Adrenal gland (tissue), 5 donors: ENCODE results near the gene PEA15.

Experiments
- POLR2A ChIP-seq, 2 donors: fragments of 450-650 bp; IDR thresholded peaks; one replicate each; pipeline ENCODE4 v1.6.1; 2017; ENCODE audit warnings: antibody characterized with exemption in 2 of 2, mild to moderate bottlenecking in 2 of 2, moderate library complexity in 1 of 2
- TF ChIP-seq, protein P1 (sequence below), 6 experiments: fragments of 450-650 bp in 4 of 6; fragments of 200-600 bp in 2 of 6; sonication (generic) in 1 of 6; IDR thresholded peaks; 1 replicate in 5 of 6; 2 replicates in 1 of 6; pipeline versions ENCODE4 v1.5.1 to v1.8.0; 2016 to 2021; ENCODE audit warnings: antibody characterized with exemption in 6 of 6, mild to moderate bottlenecking in 2 of 6, moderate library complexity in 1 of 6
- donor health status: DM: no; HTN: no; CAD: no.

DNA sequence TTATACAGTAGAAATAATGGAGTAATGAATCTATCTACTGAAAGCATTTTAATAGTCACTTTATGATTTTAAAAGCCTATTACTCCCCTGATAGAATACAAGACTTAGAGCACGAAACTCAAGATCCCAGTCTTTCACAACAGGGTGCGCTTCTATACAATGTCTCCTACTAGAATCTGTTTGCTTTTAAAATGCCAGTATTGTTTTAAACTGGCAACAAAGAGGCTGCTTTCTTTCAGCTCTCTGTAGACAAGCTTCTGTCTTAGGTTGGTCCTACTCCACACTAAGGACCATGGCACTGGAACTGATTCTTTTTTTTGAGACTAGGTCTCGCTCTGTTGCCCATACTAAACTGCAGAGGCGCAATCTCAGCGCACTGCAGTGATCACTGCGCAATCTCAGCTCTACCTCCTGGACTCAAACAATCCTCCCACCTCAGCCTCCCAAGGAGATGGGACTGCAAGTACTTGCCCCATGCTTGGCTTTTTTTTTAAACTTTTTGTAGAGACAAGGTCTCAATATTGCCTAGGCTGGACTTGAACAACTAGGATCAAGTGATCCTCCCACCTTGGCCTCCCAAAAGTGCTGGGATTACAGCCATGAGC is 52.3 kb downstream of the PEA15 start:
- TF ChIP-seq, protein P1, sequence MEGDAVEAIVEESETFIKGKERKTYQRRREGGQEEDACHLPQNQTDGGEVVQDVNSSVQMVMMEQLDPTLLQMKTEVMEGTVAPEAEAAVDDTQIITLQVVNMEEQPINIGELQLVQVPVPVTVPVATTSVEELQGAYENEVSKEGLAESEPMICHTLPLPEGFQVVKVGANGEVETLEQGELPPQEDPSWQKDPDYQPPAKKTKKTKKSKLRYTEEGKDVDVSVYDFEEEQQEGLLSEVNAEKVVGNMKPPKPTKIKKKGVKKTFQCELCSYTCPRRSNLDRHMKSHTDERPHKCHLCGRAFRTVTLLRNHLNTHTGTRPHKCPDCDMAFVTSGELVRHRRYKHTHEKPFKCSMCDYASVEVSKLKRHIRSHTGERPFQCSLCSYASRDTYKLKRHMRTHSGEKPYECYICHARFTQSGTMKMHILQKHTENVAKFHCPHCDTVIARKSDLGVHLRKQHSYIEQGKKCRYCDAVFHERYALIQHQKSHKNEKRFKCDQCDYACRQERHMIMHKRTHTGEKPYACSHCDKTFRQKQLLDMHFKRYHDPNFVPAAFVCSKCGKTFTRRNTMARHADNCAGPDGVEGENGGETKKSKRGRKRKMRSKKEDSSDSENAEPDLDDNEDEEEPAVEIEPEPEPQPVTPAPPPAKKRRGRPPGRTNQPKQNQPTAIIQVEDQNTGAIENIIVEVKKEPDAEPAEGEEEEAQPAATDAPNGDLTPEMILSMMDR (IDR thresholded peaks at IDR 0.05): no peak
- TF ChIP-seq POLR2A (IDR thresholded peaks at IDR 0.05): no peak
